ENCODE measurements around the gene OR9Q1.

DNA sequence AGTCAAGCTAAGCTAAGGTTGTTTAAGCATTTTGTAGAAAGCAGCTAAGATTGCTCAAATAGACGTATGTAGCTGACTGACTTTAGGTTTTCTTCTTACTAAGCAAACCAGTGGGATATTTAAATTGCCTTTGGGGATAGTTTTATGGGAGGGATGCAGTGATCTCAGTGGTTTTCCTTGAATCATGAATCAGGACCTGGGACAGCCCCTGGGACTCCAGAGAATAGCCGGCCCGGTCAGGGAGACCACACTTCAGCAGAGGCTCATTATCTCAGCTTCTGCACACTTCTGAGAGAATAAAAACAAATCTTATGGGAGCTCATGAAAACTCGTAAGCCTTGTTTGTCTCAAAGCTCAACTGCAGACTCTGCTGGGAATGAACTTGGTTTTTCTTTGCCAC is 101.8 kb downstream of the OR9Q1 start, which contains the start of gene OR9I1:
- TF ChIP-seq HNF4G (IDR thresholded peaks at IDR 0.05) = no peak
- TF ChIP-seq, protein P1, sequence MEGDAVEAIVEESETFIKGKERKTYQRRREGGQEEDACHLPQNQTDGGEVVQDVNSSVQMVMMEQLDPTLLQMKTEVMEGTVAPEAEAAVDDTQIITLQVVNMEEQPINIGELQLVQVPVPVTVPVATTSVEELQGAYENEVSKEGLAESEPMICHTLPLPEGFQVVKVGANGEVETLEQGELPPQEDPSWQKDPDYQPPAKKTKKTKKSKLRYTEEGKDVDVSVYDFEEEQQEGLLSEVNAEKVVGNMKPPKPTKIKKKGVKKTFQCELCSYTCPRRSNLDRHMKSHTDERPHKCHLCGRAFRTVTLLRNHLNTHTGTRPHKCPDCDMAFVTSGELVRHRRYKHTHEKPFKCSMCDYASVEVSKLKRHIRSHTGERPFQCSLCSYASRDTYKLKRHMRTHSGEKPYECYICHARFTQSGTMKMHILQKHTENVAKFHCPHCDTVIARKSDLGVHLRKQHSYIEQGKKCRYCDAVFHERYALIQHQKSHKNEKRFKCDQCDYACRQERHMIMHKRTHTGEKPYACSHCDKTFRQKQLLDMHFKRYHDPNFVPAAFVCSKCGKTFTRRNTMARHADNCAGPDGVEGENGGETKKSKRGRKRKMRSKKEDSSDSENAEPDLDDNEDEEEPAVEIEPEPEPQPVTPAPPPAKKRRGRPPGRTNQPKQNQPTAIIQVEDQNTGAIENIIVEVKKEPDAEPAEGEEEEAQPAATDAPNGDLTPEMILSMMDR (IDR thresholded peaks at IDR 0.05; ENCODE audit: low read depth, low read length, missing input control) = no peak
- TF ChIP-seq, protein P2, sequence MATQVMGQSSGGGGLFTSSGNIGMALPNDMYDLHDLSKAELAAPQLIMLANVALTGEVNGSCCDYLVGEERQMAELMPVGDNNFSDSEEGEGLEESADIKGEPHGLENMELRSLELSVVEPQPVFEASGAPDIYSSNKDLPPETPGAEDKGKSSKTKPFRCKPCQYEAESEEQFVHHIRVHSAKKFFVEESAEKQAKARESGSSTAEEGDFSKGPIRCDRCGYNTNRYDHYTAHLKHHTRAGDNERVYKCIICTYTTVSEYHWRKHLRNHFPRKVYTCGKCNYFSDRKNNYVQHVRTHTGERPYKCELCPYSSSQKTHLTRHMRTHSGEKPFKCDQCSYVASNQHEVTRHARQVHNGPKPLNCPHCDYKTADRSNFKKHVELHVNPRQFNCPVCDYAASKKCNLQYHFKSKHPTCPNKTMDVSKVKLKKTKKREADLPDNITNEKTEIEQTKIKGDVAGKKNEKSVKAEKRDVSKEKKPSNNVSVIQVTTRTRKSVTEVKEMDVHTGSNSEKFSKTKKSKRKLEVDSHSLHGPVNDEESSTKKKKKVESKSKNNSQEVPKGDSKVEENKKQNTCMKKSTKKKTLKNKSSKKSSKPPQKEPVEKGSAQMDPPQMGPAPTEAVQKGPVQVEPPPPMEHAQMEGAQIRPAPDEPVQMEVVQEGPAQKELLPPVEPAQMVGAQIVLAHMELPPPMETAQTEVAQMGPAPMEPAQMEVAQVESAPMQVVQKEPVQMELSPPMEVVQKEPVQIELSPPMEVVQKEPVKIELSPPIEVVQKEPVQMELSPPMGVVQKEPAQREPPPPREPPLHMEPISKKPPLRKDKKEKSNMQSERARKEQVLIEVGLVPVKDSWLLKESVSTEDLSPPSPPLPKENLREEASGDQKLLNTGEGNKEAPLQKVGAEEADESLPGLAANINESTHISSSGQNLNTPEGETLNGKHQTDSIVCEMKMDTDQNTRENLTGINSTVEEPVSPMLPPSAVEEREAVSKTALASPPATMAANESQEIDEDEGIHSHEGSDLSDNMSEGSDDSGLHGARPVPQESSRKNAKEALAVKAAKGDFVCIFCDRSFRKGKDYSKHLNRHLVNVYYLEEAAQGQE (IDR thresholded peaks at IDR 0.05) = no peak
- no peak for TF ChIP-seq SP1 (IDR thresholded peaks at IDR 0.05)
- no peak for TF ChIP-seq TAF1 (conservative IDR thresholded peaks at IDR 0.05)
- TF ChIP-seq YY1 (IDR thresholded peaks at IDR 0.05) = no peak
